Measurements from ENCODE around the gene CCT7. TPM values are rescaled to one million over a fixed set of nuclear protein-coding genes. Genes with fewer than 3 reads are reported as not detected.

CCT7 gene
- total RNA-seq, 1 experiment from 2014 or later = 637 TPM

GRCh38 chr2:73285159-73285739 is 51.1 kb downstream of the CCT7 start:
- peak overlapping the region; percentile 76 to 85 for H3K4me3 ChIP-seq (replicated peaks in 1 of 2; ENCODE audit: low read depth in 1 of 2, low read length in 2 of 2)
- ChIA-PET RAD21 (ENCODE audit: low non-redundant PET in 1 of 2, low total read pairs in 2 of 2, uncharacterized antibody in 2 of 2, unreplicated experiment in 2 of 2) (no interaction called here), POLR2A (no interaction called here), CTCF (no interaction called here)
- no peak for TF ChIP-seq REST (IDR thresholded peaks at IDR 0.05; ENCODE audit: low read depth)
- TF ChIP-seq ATF3 (IDR thresholded peaks at IDR 0.05) = no peak
- TF ChIP-seq POLR2A (IDR thresholded peaks at IDR 0.05; ENCODE audit: borderline replicate concordance, extremely low read depth, insufficient read depth, insufficient read length) = no peak
- peak; percentile 81 for TF ChIP-seq MAX (IDR thresholded peaks at IDR 0.05)
- no peak for TF ChIP-seq SRF (IDR thresholded peaks at IDR 0.05; ENCODE audit: low read depth)
- no peak for TF ChIP-seq YY1 (IDR thresholded peaks at IDR 0.05; ENCODE audit: extremely low read depth, insufficient replicate concordance, low read depth, low read length)
- TF ChIP-seq ZNF274 (IDR thresholded peaks at IDR 0.05; ENCODE audit: low read depth, low read length) = no peak
- peak in 2 of 3 experiments; percentile 5 to 16; a peak in 2 of 6 replicates for TF ChIP-seq CTCF (IDR thresholded peaks at IDR 0.05 in 2 of 3, conservative IDR thresholded peaks at IDR 0.05 in 1 of 3; ENCODE audit: borderline replicate concordance in 1 of 3, insufficient read depth in 1 of 3, low read depth in 2 of 3, low read length in 2 of 3)
- intact Hi-C loops (cut with micrococcal nuclease) = no loop called here
- H3K9me3 ChIP-seq (ENCODE audit: control insufficient read depth in 1 of 2, insufficient read depth in 1 of 2, low read depth in 1 of 2, low read length in 2 of 2) = no peaks in the 10 kb centered on the region
- H2AFZ ChIP-seq (ENCODE audit: low read depth, low read length, poor library complexity, severe bottlenecking) = no peak overlapping the region
- H3K79me2 ChIP-seq (ENCODE audit: insufficient read depth, low read length) = peaks cover 38% of the 10 kb centered on the region
- H3K4me2 ChIP-seq (ENCODE audit: low read length) = peak overlapping the region; percentile 99
- DNase-seq (ENCODE audit: low read depth, low spot score) (no peak), ATAC-seq (peak; percentile 52)
- peak overlapping the region; percentile 91 for H3K27ac ChIP-seq (ENCODE audit: low read depth, low read length)
- H3K9ac ChIP-seq (ENCODE audit: low read length) = peak overlapping the region; percentile 87
- H3K4me1 ChIP-seq (ENCODE audit: control insufficient read depth in 1 of 2, insufficient read depth in 2 of 2, low read length in 2 of 2) = peaks cover 11 to 39% of the 10 kb centered on the region in 2 experiments
- H4K20me1 ChIP-seq (ENCODE audit: insufficient read depth) = no peaks in the 10 kb centered on the region
- no peaks in the 10 kb centered on the region for H3K9me2 ChIP-seq (ENCODE audit: insufficient read depth)
- no TSS peak for BruUV-seq (replicated peaks)
- no peaks in the 10 kb centered on the region for H3K27me3 ChIP-seq (ENCODE audit: insufficient read depth, low read length)
- peaks cover 2 to 9% of the 10 kb centered on the region in 2 experiments; a peak in 1 of 4 replicates for H3K36me3 ChIP-seq (ENCODE audit: control insufficient read depth in 1 of 2, insufficient read depth in 2 of 2, low read length in 2 of 2)

Measured in HCT116 (cell line).